ENCODE data around the gene DCLK1. TPM values are rescaled to one million over a fixed set of nuclear protein-coding genes. Genes with fewer than 3 reads are reported as not detected.

Gene DCLK1
- total RNA-seq, 2 experiments from 2014 or later = not detected

GRCh38 chr13:36096461-36097416 is 34.4 kb downstream of the DCLK1 start:
- peaks cover 3% of the 10 kb centered on the region for H3K27me3 Mint-ChIP-seq (ENCODE audit: low read depth)
- CTCF ChIA-PET = interaction anchor here (0.6 kb wide), 1 partner anchor 325 kb away, joined by 3 read pairs; no protein-coding TSS in a partner anchor
- no peaks in the 10 kb centered on the region for H3K36me3 Mint-ChIP-seq (ENCODE audit: low read depth)
- no peak overlapping the region for H3K27ac Mint-ChIP-seq
- no peaks in the 10 kb centered on the region for H3K9me3 Mint-ChIP-seq
- intact Hi-C loops (cut with micrococcal nuclease) = no loop called here
- no peak for DNase-seq
- H3K4me3 Mint-ChIP-seq = no peak overlapping the region
- no peaks in the 10 kb centered on the region for H3K4me1 Mint-ChIP-seq (ENCODE audit: low read depth)

DNA sequence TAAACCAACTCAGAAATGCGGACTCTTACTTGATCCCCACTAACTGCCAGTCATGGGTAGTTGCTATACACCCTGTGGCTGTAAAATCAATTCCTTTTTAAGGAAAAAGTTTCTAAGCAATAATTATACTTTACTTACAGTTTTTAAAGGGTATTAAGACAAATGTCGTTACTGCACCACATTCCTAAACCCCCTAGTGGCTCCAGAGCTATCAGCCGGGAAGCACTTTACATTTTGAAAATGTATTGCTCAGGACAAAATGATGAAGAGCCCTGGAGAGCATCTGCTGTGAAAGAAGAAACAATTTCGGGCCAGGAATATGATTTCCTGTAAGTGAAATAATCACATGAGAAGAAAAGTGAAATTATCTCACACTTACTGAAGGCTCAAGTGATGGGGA is 36.7 kb downstream of the DCLK1 start:
- H3K27me3 Mint-ChIP-seq (ENCODE audit: low read depth) = peaks cover 3% of the 10 kb centered on the region
- H3K27ac Mint-ChIP-seq = no peak overlapping the region
- intact Hi-C loops (cut with micrococcal nuclease) = no loop called here
- no peaks in the 10 kb centered on the region for H3K4me1 Mint-ChIP-seq (ENCODE audit: low read depth)
- H3K9me3 Mint-ChIP-seq = no peaks in the 10 kb centered on the region
- no peaks in the 10 kb centered on the region for H3K36me3 Mint-ChIP-seq (ENCODE audit: low read depth)
- no peak for DNase-seq
- CTCF ChIA-PET = no interaction called here
- no peak overlapping the region for H3K4me3 Mint-ChIP-seq

DNA sequence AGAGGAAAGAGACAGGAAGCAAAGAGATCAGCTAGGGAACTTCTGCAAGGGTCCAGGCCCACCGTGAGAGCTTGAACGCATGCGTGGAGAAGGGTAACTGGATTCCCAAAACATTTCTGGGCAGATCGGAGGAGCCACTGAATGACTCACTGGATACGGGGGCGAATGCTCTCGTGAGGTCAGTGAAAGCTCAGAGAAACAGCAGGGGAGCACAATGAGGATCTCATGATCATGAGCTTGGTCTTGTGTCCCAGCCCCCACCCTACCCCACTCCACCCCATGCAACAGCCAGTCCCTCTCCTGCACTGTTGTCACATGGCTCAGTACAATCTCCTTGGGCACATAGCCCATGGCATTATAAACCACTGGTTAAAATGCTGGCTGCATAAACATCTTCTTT is 40.6 kb downstream of the DCLK1 start:
- H3K4me1 Mint-ChIP-seq (ENCODE audit: low read depth) = no peaks in the 10 kb centered on the region
- intact Hi-C loops (cut with micrococcal nuclease) = no loop called here

GRCh38 chr13:36089130-36089647 is 42.0 kb downstream of the DCLK1 start:
- Mint-ChIP-seq H3K27me3 (ENCODE audit: low read depth) (peaks cover 3% of the 10 kb centered on the region), H3K9me3 (no peaks in the 10 kb centered on the region), H3K27ac (no peak overlapping the region), H3K4me1 (ENCODE audit: low read depth) (no peaks in the 10 kb centered on the region), H3K36me3 (ENCODE audit: low read depth) (no peaks in the 10 kb centered on the region), H3K4me3 (no peak overlapping the region)
- CTCF ChIA-PET = no interaction called here
- DNase-seq = no peak
- intact Hi-C loops (cut with micrococcal nuclease) = no loop called here

More for the DNA sequence above, 40.6 kb downstream of the DCLK1 start:
- H3K27ac Mint-ChIP-seq = no peak overlapping the region
- no peaks in the 10 kb centered on the region for H3K9me3 Mint-ChIP-seq
- no peak overlapping the region for H3K4me3 Mint-ChIP-seq
- CTCF ChIA-PET = no interaction called here
- H3K36me3 Mint-ChIP-seq (ENCODE audit: low read depth) = no peaks in the 10 kb centered on the region
- no peak for DNase-seq
- H3K27me3 Mint-ChIP-seq (ENCODE audit: low read depth) = peaks cover 3% of the 10 kb centered on the region

DNA sequence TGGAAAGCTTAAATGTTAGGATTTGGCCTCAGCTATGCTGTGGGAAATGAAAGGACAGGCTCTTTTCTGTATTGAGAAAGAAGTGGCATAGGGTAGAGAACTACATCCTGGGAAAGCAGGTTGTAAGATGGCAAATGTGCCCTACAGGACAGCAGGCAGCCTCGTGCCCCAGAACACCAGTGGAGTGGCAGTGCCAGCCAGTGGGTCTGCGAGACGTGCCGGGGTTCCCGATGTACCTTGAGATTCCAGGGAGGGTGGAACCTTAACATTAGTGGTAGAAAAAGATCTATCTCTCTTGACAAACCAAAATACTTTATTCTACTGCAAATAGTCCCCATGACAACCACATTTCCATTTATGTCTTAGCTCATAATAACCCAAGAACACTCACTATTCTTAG is 42.7 kb downstream of the DCLK1 start:
- CTCF ChIA-PET = no interaction called here
- Mint-ChIP-seq H3K4me1 (ENCODE audit: low read depth) (no peaks in the 10 kb centered on the region), H3K27ac (no peak overlapping the region), H3K4me3 (no peak overlapping the region), H3K9me3 (no peaks in the 10 kb centered on the region), H3K27me3 (ENCODE audit: low read depth) (peaks cover 3% of the 10 kb centered on the region), H3K36me3 (ENCODE audit: low read depth) (no peaks in the 10 kb centered on the region)
- no peak for DNase-seq
- intact Hi-C loops (cut with micrococcal nuclease) = no loop called here

DNA sequence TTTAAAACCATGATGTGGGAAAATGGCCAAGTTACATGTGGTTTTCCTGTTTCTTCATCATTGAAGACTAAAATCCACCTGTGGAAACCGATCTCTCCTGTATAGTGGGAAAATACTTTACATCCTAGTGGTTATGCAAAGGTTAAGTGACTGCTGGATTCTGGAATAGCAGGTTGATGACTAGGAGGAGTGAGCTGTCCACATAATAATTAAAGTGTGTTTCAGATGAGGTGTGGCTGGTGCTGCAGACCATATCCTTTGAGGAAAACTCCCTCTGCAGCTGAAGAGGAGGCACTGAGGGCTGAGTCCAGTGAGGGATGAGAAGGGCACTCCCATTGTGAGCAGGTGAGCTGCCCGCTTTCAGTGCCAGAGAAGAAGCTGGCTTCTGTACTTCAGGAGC is 43.2 kb downstream of the DCLK1 start:
- peaks cover 3% of the 10 kb centered on the region for H3K27me3 Mint-ChIP-seq (ENCODE audit: low read depth)
- CTCF ChIA-PET = no interaction called here

DNA sequence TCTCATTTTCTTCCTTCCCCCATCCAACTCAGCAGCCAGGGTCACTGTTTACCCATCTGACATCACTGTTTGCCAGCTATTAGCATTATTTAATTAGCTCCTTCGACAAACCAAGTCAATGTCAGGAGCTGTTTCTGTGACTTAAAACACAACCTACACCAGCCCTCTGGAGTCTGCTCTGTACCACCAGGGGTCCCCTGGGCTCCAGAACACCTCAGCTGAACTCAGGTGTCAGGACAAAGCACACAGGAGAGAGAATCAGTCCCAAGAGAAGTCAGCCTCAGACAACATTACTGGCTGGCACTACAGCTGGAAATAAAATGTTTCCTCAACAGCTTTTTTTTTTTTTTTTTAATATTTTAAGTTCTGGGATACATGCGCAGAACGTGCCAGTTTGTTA is 45.1 kb downstream of the DCLK1 start:
- H3K4me1 Mint-ChIP-seq (ENCODE audit: low read depth) = no peaks in the 10 kb centered on the region
- CTCF ChIA-PET = interaction anchor here (1.0 kb wide), 1 partner anchor 107 kb away, joined by 3 read pairs; no protein-coding TSS in a partner anchor
- DNase-seq = no peak
- H3K36me3 Mint-ChIP-seq (ENCODE audit: low read depth) = no peaks in the 10 kb centered on the region
- no peaks in the 10 kb centered on the region for H3K27me3 Mint-ChIP-seq (ENCODE audit: low read depth)
- intact Hi-C loops (cut with micrococcal nuclease) = no loop called here
- H3K4me3 Mint-ChIP-seq = no peak overlapping the region
- H3K9me3 Mint-ChIP-seq = no peaks in the 10 kb centered on the region
- H3K27ac Mint-ChIP-seq = no peak overlapping the region

More for the DNA sequence above, 43.2 kb downstream of the DCLK1 start:
- Mint-ChIP-seq H3K4me1 (ENCODE audit: low read depth) (no peaks in the 10 kb centered on the region), H3K36me3 (ENCODE audit: low read depth) (no peaks in the 10 kb centered on the region), H3K9me3 (no peaks in the 10 kb centered on the region), H3K4me3 (no peak overlapping the region), H3K27ac (no peak overlapping the region)
- intact Hi-C loops (cut with micrococcal nuclease) = no loop called here
- DNase-seq = no peak

- intact Hi-C loops (cut with micrococcal nuclease) = no loop called here
- H3K4me3 Mint-ChIP-seq = no peak overlapping the region
- H3K27me3 Mint-ChIP-seq (ENCODE audit: low read depth) = no peaks in the 10 kb centered on the region
- H3K36me3 Mint-ChIP-seq (ENCODE audit: low read depth) = no peaks in the 10 kb centered on the region
- no peak for DNase-seq
- no peaks in the 10 kb centered on the region for H3K4me1 Mint-ChIP-seq (ENCODE audit: low read depth)
- no peaks in the 10 kb centered on the region for H3K9me3 Mint-ChIP-seq
- CTCF ChIA-PET = no interaction called here
- no peak overlapping the region for H3K27ac Mint-ChIP-seq
These were observed 47.1 kb downstream of the DCLK1 start for GRCh38 chr13:36084131-36084530.

DNA sequence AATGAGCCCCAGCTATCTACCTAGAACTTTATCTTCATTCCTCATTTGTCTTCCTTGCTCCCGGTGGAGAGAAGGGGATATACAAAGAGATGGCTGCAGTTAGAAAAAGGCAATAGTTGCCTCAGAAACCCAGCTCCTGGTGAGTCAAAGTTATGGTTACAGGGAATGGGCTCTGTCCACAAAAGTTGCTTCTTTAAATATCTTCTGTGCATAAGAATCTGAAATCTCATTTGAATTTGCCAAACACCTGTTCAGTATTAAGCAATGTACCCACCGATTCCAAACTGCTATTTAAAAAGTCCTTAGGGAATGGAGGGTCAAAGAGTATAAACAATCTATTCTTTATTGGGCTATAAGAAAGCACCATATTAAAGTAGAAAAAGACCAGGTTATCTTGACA is 48.4 kb downstream of the DCLK1 start:
- intact Hi-C loops (cut with micrococcal nuclease) = no loop called here
- no peak overlapping the region for H3K27ac Mint-ChIP-seq
- H3K9me3 Mint-ChIP-seq = no peaks in the 10 kb centered on the region
- no peak overlapping the region for H3K4me3 Mint-ChIP-seq
- no peak for DNase-seq
- H3K36me3 Mint-ChIP-seq (ENCODE audit: low read depth) = no peaks in the 10 kb centered on the region
- CTCF ChIA-PET = no interaction called here
- no peaks in the 10 kb centered on the region for H3K4me1 Mint-ChIP-seq (ENCODE audit: low read depth)
- H3K27me3 Mint-ChIP-seq (ENCODE audit: low read depth) = no peaks in the 10 kb centered on the region

DNA sequence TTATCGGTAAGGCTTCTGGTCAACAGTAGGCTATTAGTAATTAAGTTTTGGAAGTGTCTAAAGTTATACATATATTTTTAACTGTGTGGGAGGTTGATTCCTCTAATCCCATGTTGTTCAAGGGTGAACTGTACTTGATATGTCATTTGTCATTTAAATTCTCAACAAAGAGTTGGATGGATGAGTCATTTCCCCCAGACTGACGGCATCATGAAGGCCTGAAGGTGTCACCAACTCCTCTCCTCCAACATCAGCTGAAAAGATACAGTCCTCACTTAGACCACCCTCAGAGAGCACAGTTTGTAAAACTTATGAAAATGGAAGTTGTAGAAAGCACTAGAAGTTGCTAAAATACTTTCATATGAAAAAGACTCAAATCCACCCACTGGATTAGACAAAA is 48.8 kb downstream of the DCLK1 start:
- DNase-seq = no peak
- no peaks in the 10 kb centered on the region for H3K9me3 Mint-ChIP-seq
- CTCF ChIA-PET = no interaction called here
- no peaks in the 10 kb centered on the region for H3K4me1 Mint-ChIP-seq (ENCODE audit: low read depth)
- H3K4me3 Mint-ChIP-seq = no peak overlapping the region
- no peak overlapping the region for H3K27ac Mint-ChIP-seq
- no peaks in the 10 kb centered on the region for H3K36me3 Mint-ChIP-seq (ENCODE audit: low read depth)
- intact Hi-C loops (cut with micrococcal nuclease) = no loop called here
- H3K27me3 Mint-ChIP-seq (ENCODE audit: low read depth) = no peaks in the 10 kb centered on the region

DNA sequence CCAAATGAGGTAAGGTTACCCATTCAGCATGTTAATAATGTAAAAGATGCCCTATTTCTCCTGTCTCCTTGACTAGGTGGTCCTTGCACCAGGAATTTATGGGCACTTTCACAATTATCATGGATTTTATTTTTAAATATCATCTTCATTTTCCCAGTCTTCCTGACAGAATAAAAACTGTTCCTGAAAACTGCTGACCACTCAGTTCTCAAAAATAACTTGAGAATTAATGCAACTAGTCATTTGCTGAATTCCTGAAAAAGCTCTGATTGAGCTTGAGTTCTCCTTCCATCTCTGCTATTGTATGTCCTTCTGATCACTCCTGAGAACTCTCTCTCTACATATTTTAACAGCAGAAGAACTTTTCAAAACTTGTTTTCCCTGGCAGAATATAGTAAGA is 55.0 kb downstream of the DCLK1 start:
- H3K36me3 Mint-ChIP-seq (ENCODE audit: low read depth) = no peaks in the 10 kb centered on the region
- intact Hi-C loops (cut with micrococcal nuclease) = no loop called here
- DNase-seq = no peak
- H3K9me3 Mint-ChIP-seq = no peaks in the 10 kb centered on the region
- CTCF ChIA-PET = no interaction called here
- no peak overlapping the region for H3K4me3 Mint-ChIP-seq
- no peaks in the 10 kb centered on the region for H3K27me3 Mint-ChIP-seq (ENCODE audit: low read depth)
- no peak overlapping the region for H3K27ac Mint-ChIP-seq
- no peaks in the 10 kb centered on the region for H3K4me1 Mint-ChIP-seq (ENCODE audit: low read depth)

GRCh38 chr13:36074659-36075058 is 56.5 kb downstream of the DCLK1 start:
- no peaks in the 10 kb centered on the region for H3K27me3 Mint-ChIP-seq (ENCODE audit: low read depth)
- H3K9me3 Mint-ChIP-seq = no peaks in the 10 kb centered on the region
- no peak overlapping the region for H3K27ac Mint-ChIP-seq
- intact Hi-C loops (cut with micrococcal nuclease) = no loop called here
- no peak overlapping the region for H3K4me3 Mint-ChIP-seq
- H3K4me1 Mint-ChIP-seq (ENCODE audit: low read depth) = no peaks in the 10 kb centered on the region
- DNase-seq = no peak
- CTCF ChIA-PET = no interaction called here
- H3K36me3 Mint-ChIP-seq (ENCODE audit: low read depth) = no peaks in the 10 kb centered on the region
